ENCODE measurements around the gene TRPM6. TPM values are rescaled to one million over a fixed set of nuclear protein-coding genes. Genes with fewer than 3 reads are reported as not detected.

TRPM6 gene
- polyA plus RNA-seq, 6 donors from 2014 or later = not detected

GRCh38 chr9:74719306-74719705 lies 168.4 kb downstream of the TRPM6 start:
- Mint-ChIP-seq H3K4me1 (no peaks in the 10 kb centered on the region), H3K36me3 (no peaks in the 10 kb centered on the region), H3K9me3 (no peaks in the 10 kb centered on the region), H3K4me3 (no peak overlapping the region), H3K27me3 (peaks cover 5 to 23% (median 8%) of the 10 kb centered on the region in 3 donors), H3K27ac (no peak overlapping the region)
- DNase-seq = no peak
- ATAC-seq (ENCODE audit: low read depth in 2 of 2) = no peak

- H3K4me1 Mint-ChIP-seq = no peaks in the 10 kb centered on the region
- H3K9me3 Mint-ChIP-seq = no peaks in the 10 kb centered on the region
- H3K36me3 Mint-ChIP-seq = no peaks in the 10 kb centered on the region
- peaks cover 0 to 23% (median 8%) of the 10 kb centered on the region in 3 donors for H3K27me3 Mint-ChIP-seq
- DNase-seq = no peak
- ATAC-seq (ENCODE audit: low read depth in 2 of 2) = no peak
- no peak overlapping the region for H3K27ac Mint-ChIP-seq
- no peak overlapping the region for H3K4me3 Mint-ChIP-seq
Measured at GRCh38 chr9:74718709-74719108, 169.0 kb downstream of the TRPM6 start.

GRCh38 chr9:74711341-74711740 lies 176.4 kb downstream of the TRPM6 start:
- peaks cover 0 to 11% (median 7%) of the 10 kb centered on the region in 3 donors for H3K27me3 Mint-ChIP-seq
- DNase-seq (no peak), ATAC-seq (ENCODE audit: low read depth in 2 of 2) (no peak)
- H3K27ac Mint-ChIP-seq = no peak overlapping the region
- no peaks in the 10 kb centered on the region for H3K36me3 Mint-ChIP-seq
- no peaks in the 10 kb centered on the region for H3K4me1 Mint-ChIP-seq
- no peak overlapping the region for H3K4me3 Mint-ChIP-seq
- H3K9me3 Mint-ChIP-seq = peaks cover 0 to 2% (median 0%) of the 10 kb centered on the region in 7 donors

GRCh38 chr9:74697535-74697934 lies 190.2 kb downstream of the TRPM6 start:
- Mint-ChIP-seq H3K9me3 (peaks cover 0 to 11% (median 0%) of the 10 kb centered on the region in 7 donors), H3K27ac (no peak overlapping the region), H3K36me3 (no peaks in the 10 kb centered on the region)

GRCh38 chr9:74696520-74696919 lies 191.2 kb downstream of the TRPM6 start:
- Mint-ChIP-seq H3K36me3 (no peaks in the 10 kb centered on the region), H3K27ac (no peak overlapping the region), H3K9me3 (peaks cover 0 to 7% (median 0%) of the 10 kb centered on the region in 7 donors), H3K4me3 (no peak overlapping the region), H3K27me3 (peaks cover 23 to 26% (median 26%) of the 10 kb centered on the region in 3 donors), H3K4me1 (no peaks in the 10 kb centered on the region)
- DNase-seq (no peak), ATAC-seq (ENCODE audit: low read depth in 2 of 2) (no peak)

More at GRCh38 chr9:74697535-74697934, 190.2 kb downstream of the TRPM6 start:
- Mint-ChIP-seq H3K4me1 (no peaks in the 10 kb centered on the region), H3K27me3 (peaks cover 26 to 29% (median 26%) of the 10 kb centered on the region in 3 donors), H3K4me3 (no peak overlapping the region)
- ATAC-seq (ENCODE audit: low read depth in 2 of 2) (no peak), DNase-seq (no peak)

GRCh38 chr9:74691058-74691457 lies 196.7 kb downstream of the TRPM6 start:
- Mint-ChIP-seq H3K27ac (no peak overlapping the region), H3K9me3 (no peaks in the 10 kb centered on the region), H3K4me3 (no peak overlapping the region), H3K36me3 (peaks cover 0 to 3% of the 10 kb centered on the region in 2 donors), H3K4me1 (peaks cover 0 to 6% (median 0%) of the 10 kb centered on the region in 3 donors), H3K27me3 (peaks cover 0 to 15% (median 5%) of the 10 kb centered on the region in 3 donors)
- DNase-seq = no peak
- ATAC-seq (ENCODE audit: low read depth in 2 of 2) = no peak

- Mint-ChIP-seq H3K27me3 (peaks cover 7 to 19% (median 8%) of the 10 kb centered on the region in 3 donors), H3K9me3 (no peaks in the 10 kb centered on the region), H3K4me3 (no peak overlapping the region), H3K4me1 (peaks cover 0 to 6% (median 0%) of the 10 kb centered on the region in 3 donors), H3K27ac (no peak overlapping the region), H3K36me3 (no peaks in the 10 kb centered on the region)
- DNase-seq (no peak), ATAC-seq (ENCODE audit: low read depth in 2 of 2) (no peak)
Measured at GRCh38 chr9:74683322-74683721, 204.4 kb downstream of the TRPM6 start.

- no peaks in the 10 kb centered on the region for H3K9me3 Mint-ChIP-seq
- peaks cover 0 to under 1% (median 0%) of the 10 kb centered on the region in 3 donors for H3K4me1 Mint-ChIP-seq
- H3K4me3 Mint-ChIP-seq = no peak overlapping the region
- H3K36me3 Mint-ChIP-seq = no peaks in the 10 kb centered on the region
- no peak overlapping the region for H3K27ac Mint-ChIP-seq
- H3K27me3 Mint-ChIP-seq = peaks cover 7 to 17% (median 8%) of the 10 kb centered on the region in 3 donors
- no peak for DNase-seq
- ATAC-seq (ENCODE audit: low read depth in 2 of 2) = no peak
Measured at GRCh38 chr9:74681906-74682305, 205.8 kb downstream of the TRPM6 start.

- no peak for DNase-seq
- no peak overlapping the region for H3K4me3 Mint-ChIP-seq
Measured at GRCh38 chr9:74674077-74674476, 213.6 kb downstream of the TRPM6 start.

More at GRCh38 chr9:74674077-74674476, 213.6 kb downstream of the TRPM6 start:
- ATAC-seq (ENCODE audit: low read depth in 2 of 2) = no peak
- Mint-ChIP-seq H3K9me3 (no peaks in the 10 kb centered on the region), H3K4me1 (no peaks in the 10 kb centered on the region), H3K36me3 (no peaks in the 10 kb centered on the region), H3K27ac (no peak overlapping the region), H3K27me3 (peaks cover 4 to 14% (median 6%) of the 10 kb centered on the region in 3 donors)

Other genes with a start within 250 kb of the TRPM6 start
- 1 to 10 TPM; 1.3 to 4.7 (median 3.8) TPM for gene C9orf40, start 65.0 kb upstream of the TRPM6 start, polyA plus RNA-seq (ENCODE audit: low read depth in 6 of 6)
- 10 to 100 TPM in 2 of 6 donors, 1 to 10 TPM in 4; 8.5 to 13.7 (median 9.2) TPM for gene CARNMT1, start 140.4 kb upstream of the TRPM6 start, polyA plus RNA-seq (ENCODE audit: low read depth in 6 of 6)
- 10 to 100 TPM in 5 of 6 donors, 1 to 10 TPM in 1; 9.4 to 33.5 (median 13.8) TPM for gene NMRK1, start 200.2 kb upstream of the TRPM6 start, polyA plus RNA-seq (ENCODE audit: low read depth in 6 of 6)
- gene OSTF1, start 200.6 kb upstream of the TRPM6 start, polyA plus RNA-seq (ENCODE audit: low read depth in 6 of 6) = 100 to 1,000 TPM; 161 to 268 (median 200) TPM